Limb (tissue), 2 donors: ENCODE data around the gene LANCL2.

ENCODE experiments used
- DNase-seq, 2 donors: peaks; one replicate each; pipeline ENCODE4 v3.0.0-alpha.2; 2016; ENCODE audit errors: extremely low spot score in 2 of 2

The LANCL2 gene

DNA sequence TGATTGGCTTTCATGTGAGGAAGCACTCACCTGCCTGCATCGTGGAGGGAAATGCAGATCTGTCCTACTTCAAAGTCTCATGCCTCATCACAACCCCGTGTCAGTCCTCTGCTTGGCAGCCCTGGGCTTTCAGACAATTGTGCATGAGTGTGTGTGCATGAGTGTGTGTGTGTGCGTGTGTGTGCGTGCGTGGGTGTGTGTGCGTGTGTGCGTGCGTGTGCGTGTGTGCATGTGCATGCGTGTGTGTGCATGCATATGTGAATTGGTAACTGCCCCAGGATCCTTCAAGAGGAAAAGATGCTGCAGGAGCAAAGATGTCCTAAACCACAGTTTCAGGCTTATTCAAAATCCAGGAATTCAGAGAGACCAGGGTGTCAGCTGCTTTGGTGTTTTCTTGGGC is 71.3 kb downstream of the LANCL2 start:
- DNase-seq = no peak

DNA sequence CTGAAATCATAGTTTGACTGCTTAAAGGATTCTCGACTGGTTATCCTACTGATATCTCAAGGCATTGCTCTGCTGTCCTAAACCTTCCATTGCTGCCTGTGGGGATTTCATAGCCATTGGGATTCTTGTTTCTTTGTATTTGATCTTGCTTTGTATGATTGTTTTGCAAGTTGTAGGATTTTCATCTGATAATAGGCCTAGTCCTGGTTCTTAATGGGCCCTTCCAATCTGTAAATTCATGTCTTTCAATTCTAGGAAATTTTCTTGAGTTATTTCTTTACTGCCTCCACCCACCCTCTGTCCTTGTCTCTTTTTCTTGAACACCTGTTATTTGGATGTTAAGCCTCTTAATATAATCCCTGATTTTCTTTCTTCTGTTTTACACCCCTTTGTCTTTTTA is 72.2 kb downstream of the LANCL2 start:
- no peak for DNase-seq

DNA sequence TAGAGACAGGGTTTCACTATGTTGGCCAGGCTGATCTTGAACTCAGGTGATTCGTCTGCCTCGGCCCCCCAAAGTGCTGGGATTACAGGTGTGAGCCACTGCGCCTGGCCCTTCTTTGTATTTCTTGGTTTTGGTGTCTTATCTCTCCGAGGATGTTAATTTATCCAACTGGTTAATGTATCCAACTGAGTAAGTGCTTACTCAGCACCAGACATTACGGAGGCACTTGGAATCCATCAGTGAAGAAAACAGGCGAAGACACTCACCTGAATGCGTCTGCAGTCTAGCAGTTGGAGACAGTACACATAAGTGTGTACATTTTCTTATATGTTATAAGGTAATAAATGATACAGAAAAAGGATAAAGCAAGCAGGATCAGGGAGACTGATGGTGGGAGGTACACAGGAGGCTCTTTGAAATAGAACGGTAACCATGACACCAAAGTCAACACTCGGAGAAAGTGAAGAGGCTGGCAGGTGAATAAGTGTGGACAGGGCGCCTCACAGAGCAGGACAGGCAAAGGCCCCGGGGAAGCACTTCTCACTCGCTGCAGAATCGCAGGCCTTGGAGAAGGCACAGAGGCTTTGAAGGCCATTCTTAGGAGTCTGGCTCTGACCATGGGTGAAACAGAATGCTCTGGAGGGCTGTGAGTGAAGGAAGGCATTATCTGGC is 73.1 kb downstream of the LANCL2 start:
- no peak for DNase-seq

DNA sequence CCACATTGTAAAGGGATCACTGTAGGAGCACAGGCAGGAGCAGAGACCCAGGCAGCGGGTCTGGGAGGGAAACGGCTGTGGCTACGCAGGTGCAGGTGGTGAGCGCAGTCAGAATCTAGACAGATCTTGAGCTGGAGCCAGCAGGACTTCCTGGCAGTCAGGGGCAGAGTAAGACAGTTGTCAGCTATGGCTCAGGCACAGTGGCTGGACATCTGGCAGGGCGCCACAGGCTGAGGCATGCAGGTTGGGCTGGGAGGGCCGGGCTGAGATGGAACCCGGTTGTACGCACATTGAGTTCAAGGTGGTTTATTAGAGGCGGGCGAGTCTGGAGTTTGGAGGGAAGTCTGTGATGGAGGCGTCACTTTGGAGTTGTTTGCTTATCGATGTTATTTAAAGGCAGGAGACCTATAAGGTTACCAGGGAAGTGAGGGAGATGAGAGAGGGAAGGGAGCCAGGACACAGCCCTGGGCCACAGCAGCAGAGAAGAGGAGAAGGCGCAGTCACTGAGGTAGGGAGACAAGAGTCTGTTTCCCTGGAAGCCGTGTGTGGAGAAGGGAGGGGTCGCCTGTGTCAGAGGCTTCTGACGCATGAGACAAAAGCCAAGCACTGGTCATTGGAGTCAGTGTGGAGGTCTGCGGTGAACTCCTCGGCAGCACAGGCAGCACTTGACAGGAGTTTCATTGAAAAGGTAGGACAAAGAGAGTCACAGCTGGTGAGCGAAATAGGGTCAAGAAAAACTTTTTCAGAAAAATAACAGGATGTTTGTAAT is 73.8 kb downstream of the LANCL2 start:
- DNase-seq = no peak

DNA sequence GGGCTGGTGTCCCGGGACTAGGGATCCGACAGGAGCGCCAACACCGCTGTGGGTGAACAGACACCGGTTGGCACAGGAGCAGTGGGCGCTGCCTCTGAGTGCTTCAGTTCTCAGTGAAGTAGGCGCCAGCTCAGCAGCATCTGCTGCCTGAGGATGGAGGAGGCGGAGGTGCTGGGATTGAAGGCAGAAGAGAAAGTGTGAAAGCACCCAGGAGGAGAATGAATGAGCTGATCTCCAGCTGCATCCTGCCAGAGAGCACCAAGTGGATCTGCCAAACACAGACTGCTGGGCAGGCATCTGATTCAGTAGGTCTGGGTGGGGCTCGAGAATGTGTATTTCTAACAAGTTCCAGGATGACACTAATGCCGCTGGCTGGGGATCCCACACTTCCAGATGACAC is 74.5 kb downstream of the LANCL2 start:
- DNase-seq = no peak

DNA sequence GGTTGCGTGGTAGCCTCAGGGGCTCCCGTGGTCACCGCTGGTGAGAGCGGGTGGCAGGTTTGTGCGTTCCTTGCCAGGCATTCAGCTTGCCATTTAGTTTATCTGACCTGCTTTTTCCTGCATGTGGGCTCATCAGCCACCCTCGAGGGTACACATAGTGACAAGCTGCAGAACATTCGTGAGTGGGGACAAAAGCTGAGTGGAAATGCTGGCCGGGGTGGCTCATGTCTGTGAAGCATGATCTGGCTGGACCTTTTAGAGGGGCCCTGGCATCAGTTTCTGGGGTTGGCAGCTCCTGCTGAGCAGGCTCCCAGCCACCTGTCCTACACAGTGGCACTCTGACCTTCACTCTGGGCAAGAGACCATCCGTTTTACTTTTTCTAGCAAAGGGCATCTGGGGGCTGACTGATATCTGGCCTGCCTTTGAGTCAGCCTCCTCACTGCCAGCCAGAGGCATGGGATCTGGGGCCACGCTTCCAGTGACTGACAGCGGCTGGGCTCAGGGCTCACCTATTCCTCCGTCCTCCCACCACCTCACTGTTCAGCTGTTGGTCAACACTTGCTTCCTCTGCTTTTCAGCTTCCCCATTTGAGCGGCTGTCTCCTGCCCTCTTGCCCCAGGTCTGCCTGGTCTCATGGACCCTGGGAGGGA is 75.0 kb downstream of the LANCL2 start:
- no peak for DNase-seq

DNA sequence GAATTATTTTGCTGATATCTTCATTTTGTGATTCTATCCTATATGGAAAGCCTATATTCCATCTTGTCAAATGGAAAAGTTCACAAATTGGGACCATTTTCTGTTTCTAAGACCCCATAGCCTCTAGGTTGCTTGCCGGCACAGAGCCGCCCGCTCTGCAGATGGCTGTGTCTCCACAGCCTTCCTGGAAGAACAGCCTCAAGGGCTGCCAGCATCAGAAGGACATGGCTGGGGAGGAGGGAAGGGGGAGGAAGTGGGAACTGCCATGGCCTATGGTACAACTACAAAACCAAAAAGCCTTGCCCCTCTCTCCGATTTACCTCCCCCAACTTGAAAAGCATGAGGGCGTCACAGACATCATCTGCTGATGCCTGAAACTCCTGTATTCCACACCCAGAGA is 75.9 kb downstream of the LANCL2 start:
- no peak for DNase-seq

DNA sequence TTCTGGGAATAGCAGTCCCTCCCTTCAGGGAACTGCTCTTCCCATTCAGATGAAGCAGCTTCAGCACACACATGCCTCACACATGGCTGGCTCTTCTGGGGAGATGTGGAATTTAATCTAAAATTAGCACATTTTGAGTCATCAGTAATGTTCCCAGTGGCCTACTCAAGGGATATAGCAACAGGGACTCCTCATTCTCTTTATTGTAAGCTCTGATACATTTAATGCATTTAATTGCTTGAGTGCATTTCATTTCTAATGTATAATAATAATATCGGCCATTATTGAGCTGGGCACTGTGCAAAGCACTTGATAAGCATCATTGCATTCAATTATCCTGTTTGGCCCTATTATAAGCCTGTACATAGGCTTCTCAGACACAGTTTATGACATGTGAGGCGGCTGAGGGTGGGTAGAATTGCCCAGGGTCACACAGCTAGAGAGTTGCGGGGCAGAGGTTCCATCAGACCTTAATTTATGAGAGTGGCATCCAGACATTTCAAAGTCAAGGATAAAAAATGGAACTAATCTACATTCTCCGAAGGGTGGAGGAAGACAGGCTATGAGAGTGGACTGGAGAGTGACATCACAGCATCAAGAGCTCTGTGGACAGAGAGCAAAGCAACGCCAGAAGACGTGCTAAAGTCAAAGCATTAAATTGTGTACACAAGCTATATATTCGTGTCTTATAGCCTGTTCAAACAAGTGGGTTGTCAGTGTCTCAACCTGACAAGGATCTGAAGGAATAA is 76.8 kb downstream of the LANCL2 start:
- peak in 1 of 2 donors; percentile 15 for DNase-seq

DNA sequence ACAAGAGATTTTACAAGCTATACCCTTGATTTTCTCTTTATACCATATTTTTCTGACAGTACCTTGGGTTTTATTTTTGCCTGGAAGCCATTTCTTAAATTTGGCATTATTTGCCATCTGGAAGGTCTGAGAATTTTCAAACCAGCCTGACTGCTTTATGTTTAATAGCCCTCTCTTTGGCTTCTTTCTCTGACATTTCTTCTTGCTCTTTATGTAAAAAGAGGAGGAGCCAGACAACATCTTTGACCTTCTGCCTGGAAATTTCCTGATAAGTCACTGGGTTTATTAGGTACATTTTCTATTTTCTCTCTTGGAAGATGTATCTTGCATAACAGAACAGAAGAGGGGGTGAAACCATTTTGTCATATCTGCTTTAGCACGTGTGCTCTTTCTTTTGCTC is 79.6 kb downstream of the LANCL2 start:
- no peak for DNase-seq

DNA sequence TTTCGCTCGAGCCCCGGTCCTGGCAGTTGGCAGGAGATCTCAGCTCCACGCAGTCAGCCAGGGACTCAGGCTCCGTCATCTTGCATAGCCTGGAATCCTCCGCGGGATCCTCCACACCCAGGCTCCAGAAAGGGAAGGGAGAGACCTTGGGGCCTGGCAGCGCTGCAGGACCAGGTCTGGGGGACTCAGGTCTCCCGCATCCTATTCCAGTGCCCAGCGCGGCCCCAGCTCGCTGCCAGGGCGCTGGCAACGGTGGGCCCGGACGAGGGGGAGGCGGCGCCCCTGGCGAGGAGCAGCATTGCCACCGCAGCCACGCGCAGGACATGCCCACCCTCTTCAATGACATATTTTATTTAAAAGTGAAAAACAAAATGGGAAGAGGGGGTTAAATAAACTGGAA is 83.4 kb downstream of the LANCL2 start:
- no peak for DNase-seq

DNA sequence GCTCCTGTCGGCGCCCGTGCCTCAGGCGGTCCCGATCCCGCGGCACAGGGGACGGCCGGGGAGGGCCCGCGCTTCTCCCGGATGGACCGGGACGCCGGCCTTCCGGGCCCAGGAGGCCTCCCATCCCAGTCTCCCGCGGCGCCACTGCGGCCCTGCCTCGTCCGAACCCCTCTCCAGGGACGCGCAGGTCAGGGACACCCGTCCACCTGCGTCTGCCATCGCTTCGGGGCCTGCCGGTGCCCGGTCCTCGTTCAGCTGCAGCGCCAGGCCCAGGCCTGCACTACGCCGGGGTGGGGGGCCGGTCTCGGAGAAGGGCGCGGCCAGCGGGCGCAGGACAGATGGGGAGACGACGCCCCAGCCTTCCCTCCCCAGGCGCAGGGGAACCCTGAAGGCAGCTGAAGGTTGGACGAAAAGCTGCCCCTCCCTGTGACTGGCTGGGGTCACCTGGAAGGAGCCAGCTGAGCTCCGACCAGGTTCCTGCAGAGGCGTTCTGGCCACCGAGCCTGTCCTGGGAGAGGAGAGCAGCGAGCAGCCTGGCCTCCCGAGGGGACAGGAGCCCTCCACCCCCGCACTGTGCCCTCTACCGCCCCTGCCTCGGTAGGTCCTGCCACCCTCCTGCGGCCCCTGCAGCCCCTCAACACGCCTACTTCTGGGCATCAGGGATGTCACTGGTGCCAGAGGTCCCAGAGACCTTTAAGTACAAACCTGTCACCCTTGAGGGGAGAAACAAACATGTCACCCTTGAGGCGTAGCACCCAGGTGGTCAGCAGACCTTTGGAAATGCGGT is 84.3 kb downstream of the LANCL2 start:
- DNase-seq = no peak

DNA sequence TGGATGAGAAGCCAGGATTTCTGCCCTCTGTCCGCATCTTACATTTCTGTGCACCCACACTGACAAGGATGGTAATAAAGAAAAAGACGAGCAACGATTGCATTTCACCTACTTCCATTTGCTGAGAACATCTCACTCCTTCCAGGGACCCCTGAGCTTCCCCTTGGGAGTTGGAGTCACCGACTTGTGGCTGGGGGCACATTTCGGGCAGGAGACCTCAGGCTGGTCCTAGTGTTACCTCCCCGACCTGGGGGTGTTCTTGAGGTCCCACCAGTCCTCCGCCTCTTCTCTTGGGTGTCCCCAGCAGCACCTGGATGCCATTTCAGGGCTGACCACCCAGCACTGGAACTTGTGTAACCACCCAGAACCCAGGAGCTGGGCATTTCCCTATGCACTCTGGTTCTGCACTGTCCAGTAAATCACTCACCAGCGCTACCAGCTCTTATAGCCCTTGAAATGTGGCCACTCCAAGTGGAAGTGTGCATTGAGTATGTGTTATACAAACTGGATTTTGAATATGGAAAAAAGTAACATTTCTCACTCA is 84.9 kb downstream of the LANCL2 start:
- DNase-seq = no peak

DNA sequence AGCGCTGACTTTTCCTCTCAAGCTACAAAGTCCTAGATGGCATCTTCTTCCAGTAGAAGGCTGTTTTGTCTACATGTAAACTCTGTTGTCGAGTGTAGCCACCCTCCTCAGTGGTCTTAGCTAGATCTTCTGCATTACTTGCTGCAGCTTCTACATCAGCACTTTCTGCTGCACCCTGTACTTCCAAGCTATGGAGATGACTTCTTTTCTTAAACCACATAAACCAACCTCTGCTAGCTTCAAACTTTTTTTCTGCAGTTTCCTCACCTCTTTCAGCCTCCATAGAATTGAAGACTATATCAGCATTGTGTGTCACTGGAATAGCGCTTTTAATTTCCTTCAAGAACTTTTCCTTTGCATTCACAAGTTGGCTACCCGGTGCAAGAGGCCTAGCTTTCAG is 87.8 kb downstream of the LANCL2 start:
- DNase-seq = no peak

DNA sequence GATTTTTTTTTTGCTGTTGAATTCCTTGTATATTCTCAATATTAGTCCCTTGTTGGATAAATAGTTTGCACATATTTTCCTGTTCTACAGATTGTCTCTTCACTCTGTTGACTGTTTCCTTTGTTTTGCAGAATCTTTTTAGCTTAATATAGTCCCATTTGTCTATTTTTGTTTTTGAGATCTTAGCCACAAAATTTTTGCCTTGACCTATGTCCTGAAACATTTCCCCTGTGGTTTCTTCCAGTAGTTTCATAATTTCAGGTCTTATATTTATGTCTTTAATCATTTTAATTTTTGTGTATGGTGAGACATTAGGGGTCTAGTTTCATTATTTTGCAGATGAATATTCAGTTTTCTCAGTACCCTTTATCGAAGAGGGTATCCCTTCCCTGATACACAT is 92.7 kb downstream of the LANCL2 start:
- DNase-seq = no peak

DNA sequence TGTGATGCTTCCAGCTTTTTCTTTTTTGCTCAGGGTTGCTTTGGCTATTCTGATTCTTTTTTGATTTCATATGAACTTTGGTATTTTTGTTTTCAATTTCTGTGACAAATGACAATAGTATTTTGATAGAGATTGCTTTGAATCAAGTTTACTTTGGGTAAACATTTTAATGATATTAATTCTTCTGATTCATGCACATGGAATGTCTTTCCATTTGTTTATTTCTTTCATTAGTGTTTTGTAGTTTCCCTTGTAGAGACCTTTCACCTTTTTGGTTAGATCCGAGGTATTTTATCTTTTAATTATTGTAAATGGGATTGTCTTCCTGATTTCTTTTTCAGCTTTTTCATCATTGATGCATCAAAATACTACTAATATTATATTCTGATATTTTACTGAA is 93.2 kb downstream of the LANCL2 start:
- DNase-seq = no peak

DNA sequence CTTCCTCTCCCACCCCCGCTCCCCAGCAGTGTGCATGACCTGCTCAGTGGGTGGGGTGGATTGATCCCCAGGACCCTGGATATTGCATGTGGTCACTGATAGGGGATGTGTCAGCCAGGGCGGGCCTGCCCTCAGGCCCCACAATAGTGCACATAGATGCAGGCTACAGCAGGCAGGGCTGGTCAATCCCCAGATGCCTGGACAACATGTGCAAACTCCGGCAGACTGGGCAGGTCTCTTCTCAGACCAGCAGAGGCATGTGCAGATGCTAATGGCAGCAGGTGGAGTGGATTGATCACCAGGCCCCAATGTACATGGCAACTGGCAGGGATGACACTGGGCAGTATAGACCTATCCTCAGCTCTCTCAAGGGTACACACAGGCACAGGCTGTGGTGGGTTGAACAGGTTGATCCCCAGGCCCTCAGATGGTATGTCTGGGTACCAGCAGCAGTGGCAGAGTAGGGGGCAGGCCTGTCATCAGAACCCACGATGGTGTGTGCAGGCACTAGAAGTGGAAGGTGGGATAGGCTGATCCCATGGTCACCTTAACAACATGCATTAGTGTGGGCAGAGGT is 98.6 kb downstream of the LANCL2 start:
- DNase-seq = no peak

DNA sequence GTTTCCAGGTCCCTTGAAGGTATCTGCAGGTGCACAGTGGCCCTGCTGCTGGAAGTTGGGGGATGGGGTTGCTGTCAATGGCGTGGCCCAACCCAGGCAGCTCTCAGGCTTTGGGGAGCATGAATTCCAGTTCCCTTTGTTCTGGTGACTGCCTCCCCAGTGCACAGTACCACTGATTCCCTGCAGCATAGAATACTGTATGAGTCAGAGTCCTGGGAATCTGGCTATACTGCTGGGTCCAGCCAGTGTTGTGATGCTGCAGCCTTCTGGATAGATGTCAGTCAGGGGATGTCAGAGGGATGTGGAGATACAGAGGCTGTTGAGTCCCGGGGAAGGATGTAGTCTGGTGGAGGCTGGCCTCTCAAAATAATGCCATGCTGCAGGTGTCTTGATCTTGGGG is 99.3 kb downstream of the LANCL2 start:
- DNase-seq = no peak

DNA sequence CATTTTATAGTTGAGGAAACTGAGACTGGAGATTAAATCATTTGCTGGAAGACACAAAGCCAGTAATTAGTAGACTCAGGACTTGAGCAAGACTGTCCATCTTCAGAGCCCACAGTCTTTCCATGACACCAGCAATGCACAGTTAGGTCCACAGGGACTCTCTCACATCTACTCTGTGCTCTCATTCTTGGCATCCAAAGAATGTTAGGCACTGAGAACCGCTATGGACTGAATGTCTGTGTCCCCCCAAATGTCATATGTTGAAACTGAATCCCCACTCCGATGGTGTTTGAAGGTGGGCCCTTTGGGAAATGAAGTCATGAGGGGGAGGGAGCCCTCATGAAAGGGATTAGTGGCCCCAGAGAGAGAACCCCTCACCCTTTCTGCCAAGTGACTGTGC is 100.6 kb downstream of the LANCL2 start:
- DNase-seq = no peak

DNA sequence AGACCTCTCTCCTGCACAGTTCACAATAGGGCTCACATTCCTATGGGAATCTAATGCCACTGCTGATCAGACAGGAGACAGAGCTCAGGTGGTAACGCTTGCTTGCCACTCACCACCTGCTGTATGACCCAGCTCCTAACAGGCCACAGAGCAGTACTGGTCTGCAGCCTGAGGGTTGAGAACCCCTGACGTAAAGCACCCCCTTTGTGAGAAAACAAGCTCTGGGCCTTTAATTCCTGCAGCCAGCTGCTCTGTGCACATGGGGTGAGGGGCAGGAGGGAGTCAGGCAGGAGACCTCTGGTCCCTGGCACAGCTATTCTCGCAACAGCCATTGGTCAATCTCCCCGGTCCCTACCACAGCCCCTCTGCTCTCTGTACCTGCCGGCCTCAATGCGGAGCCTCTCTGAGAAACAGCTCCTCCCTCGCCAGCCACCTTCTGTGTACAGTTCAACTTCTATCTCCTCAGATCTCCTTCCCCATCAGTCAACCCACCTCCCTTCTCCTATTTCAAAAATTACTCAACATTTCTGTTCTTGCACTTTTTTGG is 102.0 kb downstream of the LANCL2 start:
- DNase-seq = no peak

DNA sequence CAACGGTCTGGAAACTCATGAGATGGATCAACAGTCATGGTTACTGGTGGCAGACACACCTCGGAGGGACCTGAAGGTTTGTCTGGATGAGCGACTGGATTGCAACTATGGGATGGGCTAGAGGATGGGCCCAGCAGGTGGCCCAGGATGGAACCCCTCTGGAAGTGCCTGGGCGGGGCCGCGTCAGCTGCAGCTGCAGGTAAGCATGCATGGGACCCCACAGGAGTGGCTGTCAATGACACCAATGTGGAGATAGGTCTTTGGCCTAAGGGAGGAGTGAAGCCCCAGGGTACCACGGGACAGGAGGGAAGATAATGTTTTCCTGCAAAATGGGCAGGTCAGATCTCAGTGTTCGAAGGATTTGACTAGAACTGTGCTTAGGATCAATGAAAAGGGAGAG is 103.4 kb downstream of the LANCL2 start:
- DNase-seq = no peak
